Left ventricle myocardium superior (tissue), 1 donor: ENCODE measurements around the gene HHATL. TPM values are rescaled to one million over a fixed set of nuclear protein-coding genes. Genes with fewer than 3 reads are reported as not detected.

Source experiments
- ATAC-seq: fragments of 200-7000 bp; cut with Tn5 transposase; one replicate; pipeline ENCODE4 v1.9.1; 2020; ENCODE audit warnings: mild to moderate bottlenecking, moderate library complexity
- DNase-seq: peaks from one replicate; pipeline ENCODE4 v3.0.0-alpha.2; 2020
- intact Hi-C: fragments of 100-400 bp; cut with micrococcal nuclease; formaldehyde crosslinking; loops from one replicate; pipeline ENCODE4 v1.11.0; 2022
- total RNA-seq: library from RNA; stranded (reverse); fragmentation: NEBNext Ultra II Directional; extraction: Animal tissue kit (Norgen Biotek cat#: 25700); gene quantifications from one replicate; pipeline ENCODE4 v1.2.1, GENCODE V29; 2021
- donor health status: DM: no; HTN: yes; CAD: no; lungs with severe emphysema.

HHATL gene
- total RNA-seq, 1 donor from 2014 or later, result 463 TPM

GRCh38 chr3:42659451-42660130 lies 43.0 kb downstream of the HHATL start:
- ATAC-seq, result peak; percentile 4
- peak; percentile 52 for DNase-seq

DNA sequence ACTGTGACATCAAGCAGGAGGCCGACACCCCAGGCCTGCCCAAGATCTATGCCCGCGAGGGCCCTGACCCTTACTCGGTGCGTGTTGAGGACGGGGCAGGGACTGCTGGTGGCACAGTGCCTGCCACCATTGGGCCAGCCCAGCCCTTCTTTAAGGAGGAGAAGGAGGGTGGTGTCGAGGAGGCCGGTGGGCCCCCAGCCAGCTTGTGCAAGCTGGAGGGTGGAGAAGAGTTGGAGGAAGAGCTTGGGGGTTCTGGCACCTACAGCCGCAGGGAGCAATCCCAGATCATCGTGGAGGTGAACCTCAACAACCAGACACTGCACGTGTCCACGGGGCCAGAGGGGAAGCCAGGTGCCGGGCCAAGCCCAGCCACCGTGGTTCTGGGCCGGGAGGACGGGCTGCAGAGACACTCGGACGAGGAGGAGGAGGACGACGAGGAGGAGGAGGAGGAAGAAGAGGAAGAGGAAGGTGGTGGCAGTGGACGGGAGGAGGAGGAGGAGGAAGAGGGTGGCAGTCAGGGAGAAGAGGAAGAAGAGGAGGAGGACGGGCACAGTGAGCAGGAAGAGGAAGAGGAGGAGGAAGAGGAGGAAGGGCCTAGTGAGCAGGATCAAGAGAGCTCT lies 43.7 kb downstream of the HHATL start:
- DNase-seq (peak; percentile 35), ATAC-seq (no peak)
- intact Hi-C loops, result no loop called here

More at GRCh38 chr3:42659451-42660130, 43.0 kb downstream of the HHATL start:
- intact Hi-C loops, result no loop called here

- ATAC-seq, result no peak
- peak; percentile 35 for DNase-seq
- intact Hi-C loops, result no loop called here
Measured at GRCh38 chr3:42658091-42658770, 44.4 kb downstream of the HHATL start.

DNA sequence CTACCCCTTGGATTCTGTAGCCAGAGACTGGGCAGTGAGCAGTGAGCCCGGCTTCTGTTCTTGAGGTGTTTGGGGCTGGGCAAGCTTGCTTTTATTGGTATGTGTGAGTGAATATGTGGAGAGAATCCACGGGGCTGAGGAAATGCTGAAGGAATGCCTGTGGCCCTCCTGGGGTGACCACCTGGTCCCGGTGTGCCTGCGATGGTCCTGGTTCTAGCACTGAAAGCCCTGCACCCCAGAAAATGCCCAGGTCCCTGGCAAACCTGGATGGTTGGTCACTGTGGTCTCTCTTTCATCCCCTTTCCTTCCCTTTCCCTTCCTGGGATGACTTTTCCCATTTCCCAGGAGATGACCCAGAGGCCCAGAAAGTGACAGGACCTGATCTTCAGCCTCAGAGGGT lies 44.9 kb downstream of the HHATL start:
- intact Hi-C loops, result no loop called here
- DNase-seq (no peak), ATAC-seq (no peak)

DNA sequence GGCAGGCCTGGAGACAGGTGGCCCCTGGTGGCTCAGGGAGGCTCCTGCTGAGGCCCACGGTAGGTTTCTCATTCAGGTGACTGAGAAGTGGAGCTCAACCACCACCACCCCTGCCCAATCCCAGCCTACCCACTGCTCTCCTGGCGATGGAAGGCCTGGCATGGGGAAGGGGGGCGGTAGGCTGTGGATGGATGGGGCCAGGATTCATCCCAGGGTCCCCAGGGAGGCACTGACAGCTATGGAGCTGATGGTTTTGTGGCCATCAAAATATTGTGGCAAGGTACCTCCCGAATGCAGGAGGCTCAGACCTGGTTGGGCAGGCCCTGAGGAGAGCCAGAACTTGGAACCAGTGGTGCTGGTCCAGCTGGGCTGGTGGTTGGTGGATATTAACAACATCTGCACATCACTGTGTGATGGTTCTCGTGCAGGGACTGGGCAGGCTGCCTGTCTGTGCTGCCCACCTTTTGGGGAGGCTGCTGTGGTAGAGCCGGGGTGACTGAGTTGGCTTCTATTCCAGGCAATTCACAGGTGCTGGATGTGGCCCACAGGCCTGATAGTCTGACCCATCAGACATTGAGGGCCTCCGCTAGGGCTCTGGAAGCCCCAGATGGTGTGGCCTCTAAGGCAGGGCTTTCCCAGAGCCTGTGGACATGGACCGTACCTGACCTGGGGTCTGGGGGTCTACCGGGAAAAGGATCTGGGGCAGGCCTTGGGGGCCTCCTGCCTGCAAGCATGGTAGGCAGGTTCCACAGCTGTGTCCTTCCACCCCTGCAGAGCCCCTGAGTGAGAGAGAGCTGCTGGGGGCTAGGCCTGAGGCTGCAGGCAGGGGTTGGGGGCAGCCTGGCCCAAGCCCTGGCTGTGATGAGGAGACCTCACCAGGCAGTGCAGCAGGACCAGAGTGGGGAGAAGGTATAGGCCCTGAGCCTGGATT lies 45.7 kb downstream of the HHATL start:
- intact Hi-C loops, result no loop called here

GRCh38 chr3:42655980-42656679 lies 46.5 kb downstream of the HHATL start:
- DNase-seq (peak; percentile 33), ATAC-seq (no peak)
- intact Hi-C loops, result no loop called here

More for the DNA sequence above, 45.7 kb downstream of the HHATL start:
- ATAC-seq (no peak), DNase-seq (peak; percentile 26)

- peak; percentile 56 for DNase-seq
- intact Hi-C loops, result no loop called here
- no peak for ATAC-seq
Measured at GRCh38 chr3:42655331-42655888, 47.2 kb downstream of the HHATL start.

- intact Hi-C loops, result no loop called here
- DNase-seq, result peak; percentile 85
- ATAC-seq, result peak; percentile 66
Measured at GRCh38 chr3:42654331-42655201, 48.0 kb downstream of the HHATL start.

- DNase-seq, result peak; percentile 80
- peak; percentile 65 for ATAC-seq
- intact Hi-C loops, result no loop called here
Measured at GRCh38 chr3:42653560-42654330, 48.9 kb downstream of the HHATL start, which contains the start of gene ZBTB47. Gene ZBTB47 (plus strand): TSS chr3:42653697. CDS start chr3:42658356, 4,659 bp downstream.

DNA sequence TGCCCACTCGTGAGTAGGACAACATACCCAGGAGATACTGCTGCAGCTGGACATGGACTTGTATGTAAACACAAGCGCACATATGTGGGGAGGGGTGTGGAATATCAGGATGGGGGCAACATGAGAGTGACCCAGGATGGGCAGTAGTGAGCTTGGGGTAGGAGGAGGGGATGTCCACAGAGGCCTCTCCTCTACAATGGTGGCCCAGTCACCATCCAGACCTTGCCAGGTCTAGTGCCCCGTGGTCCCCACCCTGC lies 49.4 kb downstream of the HHATL start:
- intact Hi-C loops, result no loop called here
- no peak for DNase-seq
- no peak for ATAC-seq

GRCh38 chr3:42652611-42653302 lies 49.8 kb downstream of the HHATL start:
- intact Hi-C loops, result no loop called here
- DNase-seq (peak; percentile 67), ATAC-seq (peak; percentile 30)

DNA sequence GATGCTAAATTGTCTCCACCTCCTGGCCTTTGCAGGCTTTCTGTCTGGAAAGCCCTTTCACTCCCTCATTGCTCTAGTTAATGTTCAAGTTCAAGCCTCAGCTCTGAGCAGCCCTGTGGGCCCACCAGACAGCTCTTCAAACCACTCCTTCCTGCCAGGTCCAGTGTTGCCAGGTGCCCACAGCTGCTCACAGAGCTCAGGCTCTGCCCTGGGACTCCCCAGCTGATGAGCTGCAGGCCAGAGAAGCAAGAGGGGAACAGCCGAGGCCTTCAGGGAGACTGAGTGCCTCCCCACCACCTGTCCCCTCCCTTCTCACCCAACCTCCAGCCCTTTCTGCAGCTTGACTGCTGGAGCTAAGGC lies 50.4 kb downstream of the HHATL start:
- intact Hi-C loops, result no loop called here
- no peak for DNase-seq
- no peak for ATAC-seq

GRCh38 chr3:42651248-42652091 lies 51.1 kb downstream of the HHATL start:
- intact Hi-C loops, result no loop called here
- DNase-seq, result no peak
- no peak for ATAC-seq

DNA sequence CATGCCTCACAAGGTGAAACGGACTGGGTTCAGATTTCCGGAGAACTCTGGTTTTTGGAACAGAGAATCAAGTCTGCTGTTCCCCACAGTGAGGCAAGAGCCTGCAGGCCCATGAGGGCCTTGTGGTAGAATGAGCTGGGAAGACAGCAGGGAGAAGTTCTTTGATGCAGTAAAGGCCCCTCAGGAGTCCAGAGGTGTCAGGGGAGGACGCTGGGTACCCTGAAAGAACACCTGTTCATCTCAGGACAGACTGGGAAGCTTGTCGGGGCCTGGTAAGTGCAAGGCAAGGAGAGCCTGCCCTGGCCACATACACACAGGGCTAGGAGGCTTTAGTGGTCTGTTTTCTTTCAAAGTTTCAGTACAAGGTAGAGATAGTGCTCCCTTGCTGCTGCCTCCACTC lies 52.8 kb downstream of the HHATL start:
- no peak for DNase-seq

DNA sequence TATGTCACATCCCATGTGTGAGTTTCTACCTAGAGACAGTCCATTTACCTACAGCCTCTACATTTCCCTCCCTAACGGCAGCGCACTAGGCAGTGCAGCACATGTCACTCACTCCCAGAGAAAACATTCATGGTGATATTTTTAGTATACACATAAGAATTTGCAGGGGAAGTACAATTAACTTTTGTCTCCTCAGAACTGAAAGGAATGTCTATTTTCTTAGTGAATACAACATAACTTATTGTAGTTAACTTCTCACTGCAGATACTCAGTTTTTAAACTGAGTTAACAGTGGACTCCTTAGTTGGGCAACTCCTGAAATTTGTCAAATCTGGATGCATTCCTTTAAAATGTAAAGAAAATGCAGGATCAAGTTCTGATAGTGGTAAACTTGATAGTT lies 53.6 kb downstream of the HHATL start:
- no peak for DNase-seq
- intact Hi-C loops, result no loop called here
- ATAC-seq, result no peak

More for the DNA sequence above, 52.8 kb downstream of the HHATL start:
- ATAC-seq, result no peak
- intact Hi-C loops, result no loop called here
